ENCODE data around the gene NLRP12.

NLRP12 gene

GRCh38 chr19:53812335-53812734 lies 11.8 kb downstream of the NLRP12 start:
- Histone ChIP-seq H3K27ac (ENCODE audit: low read depth, low read length) (no peak overlapping the region), H3K9me3 (ENCODE audit: control insufficient read depth in 5 of 5, low read length in 5 of 5) (no peaks in the 10 kb centered on the region), H3K4me3 (ENCODE audit: low read depth in 1 of 5, low read length in 5 of 5) (no peak overlapping the region), H3K9ac (ENCODE audit: low read length in 5 of 5) (no peak overlapping the region), H3K36me3 (ENCODE audit: control insufficient read depth in 5 of 5, insufficient read depth in 5 of 5, low read length in 5 of 5) (no peaks in the 10 kb centered on the region), H3K27me3 (ENCODE audit: control insufficient read depth in 5 of 5, insufficient read depth in 4 of 5, low read length in 5 of 5) (peaks cover 0 to 6% (median 0%) of the 10 kb centered on the region in 5 donors), H3K4me1 (ENCODE audit: control insufficient read depth in 5 of 5, insufficient read depth in 5 of 5, low read length in 5 of 5) (peaks cover 0 to 9% (median 0%) of the 10 kb centered on the region in 5 donors)

GRCh38 chr19:53810891-53811290 lies 13.2 kb downstream of the NLRP12 start:
- H3K4me1 ChIP-seq (ENCODE audit: control insufficient read depth in 5 of 5, insufficient read depth in 5 of 5, low read length in 5 of 5) = peaks cover 0 to 9% (median 0%) of the 10 kb centered on the region in 5 donors

DNA sequence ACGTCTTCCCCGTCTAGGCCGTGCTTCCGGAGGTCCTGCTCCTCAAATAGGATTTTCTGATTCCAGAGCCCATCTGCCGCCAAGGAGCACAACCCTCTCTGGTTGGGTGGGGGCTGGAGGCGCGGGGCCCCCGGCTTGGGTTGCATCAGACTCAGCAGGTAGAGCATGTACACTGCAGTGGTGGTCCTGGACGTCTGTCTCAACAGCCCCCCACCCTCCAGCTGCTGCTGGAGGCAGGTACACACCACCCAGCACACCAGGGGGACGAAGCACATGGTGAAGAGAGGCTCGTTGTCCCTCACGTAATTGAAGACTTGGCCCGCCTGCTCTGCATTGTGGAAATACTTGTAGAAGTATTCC lies 13.9 kb downstream of the NLRP12 start:
- H3K4me1 ChIP-seq (ENCODE audit: control insufficient read depth in 5 of 5, insufficient read depth in 5 of 5, low read length in 5 of 5) = peaks cover 0 to 9% (median 0%) of the 10 kb centered on the region in 5 donors
- no peaks in the 10 kb centered on the region for H3K36me3 ChIP-seq (ENCODE audit: control insufficient read depth in 5 of 5, insufficient read depth in 5 of 5, low read length in 5 of 5)
- H3K9me3 ChIP-seq (ENCODE audit: control insufficient read depth in 5 of 5, low read length in 5 of 5) = no peaks in the 10 kb centered on the region
- H3K4me3 ChIP-seq (ENCODE audit: low read depth in 1 of 5, low read length in 5 of 5) = peak overlapping the region in 1 of 5 donors; percentile 24
- H3K9ac ChIP-seq (ENCODE audit: low read length in 5 of 5) = no peak overlapping the region
- peaks cover 0 to 6% (median 0%) of the 10 kb centered on the region in 5 donors for H3K27me3 ChIP-seq (ENCODE audit: control insufficient read depth in 5 of 5, insufficient read depth in 4 of 5, low read length in 5 of 5)
- H3K27ac ChIP-seq (ENCODE audit: low read depth, low read length) = no peak overlapping the region

More at GRCh38 chr19:53810891-53811290, 13.2 kb downstream of the NLRP12 start:
- Histone ChIP-seq H3K27me3 (ENCODE audit: control insufficient read depth in 5 of 5, insufficient read depth in 4 of 5, low read length in 5 of 5) (peaks cover 0 to 6% (median 0%) of the 10 kb centered on the region in 5 donors), H3K36me3 (ENCODE audit: control insufficient read depth in 5 of 5, insufficient read depth in 5 of 5, low read length in 5 of 5) (no peaks in the 10 kb centered on the region), H3K4me3 (ENCODE audit: low read depth in 1 of 5, low read length in 5 of 5) (no peak overlapping the region), H3K9ac (ENCODE audit: low read length in 5 of 5) (no peak overlapping the region), H3K9me3 (ENCODE audit: control insufficient read depth in 5 of 5, low read length in 5 of 5) (no peaks in the 10 kb centered on the region), H3K27ac (ENCODE audit: low read depth, low read length) (no peak overlapping the region)

GRCh38 chr19:53809518-53810186 lies 14.5 kb downstream of the NLRP12 start:
- Histone ChIP-seq H3K4me1 (ENCODE audit: control insufficient read depth in 5 of 5, insufficient read depth in 5 of 5, low read length in 5 of 5) (peaks cover 0 to 9% (median 0%) of the 10 kb centered on the region in 5 donors), H3K9ac (ENCODE audit: low read length in 5 of 5) (no peak overlapping the region), H3K27ac (ENCODE audit: low read depth, low read length) (no peak overlapping the region), H3K36me3 (ENCODE audit: control insufficient read depth in 5 of 5, insufficient read depth in 5 of 5, low read length in 5 of 5) (no peaks in the 10 kb centered on the region), H3K4me3 (ENCODE audit: low read depth in 1 of 5, low read length in 5 of 5) (peak overlapping the region in 2 of 5 donors; percentile 24 to 51), H3K9me3 (ENCODE audit: control insufficient read depth in 5 of 5, low read length in 5 of 5) (no peaks in the 10 kb centered on the region), H3K27me3 (ENCODE audit: control insufficient read depth in 5 of 5, insufficient read depth in 4 of 5, low read length in 5 of 5) (peaks cover 0 to 6% (median 0%) of the 10 kb centered on the region in 5 donors)

DNA sequence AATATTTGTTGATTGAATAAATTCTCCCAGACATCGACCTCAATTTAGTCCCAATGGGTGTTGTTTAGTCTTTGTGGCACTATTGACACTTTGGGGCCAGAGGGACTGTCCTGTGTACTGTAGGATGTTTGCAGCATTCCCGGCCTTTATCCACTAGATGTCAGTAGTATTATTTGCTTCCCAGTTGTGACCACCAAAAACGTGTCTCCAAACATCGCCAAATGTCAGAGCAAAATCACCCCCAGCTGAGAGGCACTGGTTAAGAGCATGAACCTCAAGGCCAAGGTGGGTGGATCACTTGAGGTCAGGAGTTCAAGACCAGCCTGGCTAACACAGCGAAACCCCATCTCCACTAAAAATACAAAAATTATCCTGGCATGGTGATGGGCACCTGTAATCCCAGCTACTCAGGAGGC lies 15.4 kb downstream of the NLRP12 start:
- Histone ChIP-seq H3K27ac (ENCODE audit: low read depth, low read length) (no peak overlapping the region), H3K9ac (ENCODE audit: low read length in 5 of 5) (no peak overlapping the region), H3K36me3 (ENCODE audit: control insufficient read depth in 5 of 5, insufficient read depth in 5 of 5, low read length in 5 of 5) (no peaks in the 10 kb centered on the region), H3K27me3 (ENCODE audit: control insufficient read depth in 5 of 5, insufficient read depth in 4 of 5, low read length in 5 of 5) (peaks cover 0 to 6% (median 0%) of the 10 kb centered on the region in 5 donors), H3K4me3 (ENCODE audit: low read depth in 1 of 5, low read length in 5 of 5) (no peak overlapping the region), H3K9me3 (ENCODE audit: control insufficient read depth in 5 of 5, low read length in 5 of 5) (no peaks in the 10 kb centered on the region), H3K4me1 (ENCODE audit: control insufficient read depth in 5 of 5, insufficient read depth in 5 of 5, low read length in 5 of 5) (peaks cover 0 to 9% (median 0%) of the 10 kb centered on the region in 5 donors)

GRCh38 chr19:53801257-53801656 lies 22.9 kb downstream of the NLRP12 start:
- no peaks in the 10 kb centered on the region for H3K9me3 ChIP-seq (ENCODE audit: control insufficient read depth in 5 of 5, low read length in 5 of 5)
- H3K27me3 ChIP-seq (ENCODE audit: control insufficient read depth in 5 of 5, insufficient read depth in 4 of 5, low read length in 5 of 5) = no peaks in the 10 kb centered on the region
- no peak overlapping the region for H3K9ac ChIP-seq (ENCODE audit: low read length in 5 of 5)
- H3K4me1 ChIP-seq (ENCODE audit: control insufficient read depth in 5 of 5, insufficient read depth in 5 of 5, low read length in 5 of 5) = no peaks in the 10 kb centered on the region
- H3K4me3 ChIP-seq (ENCODE audit: low read depth in 1 of 5, low read length in 5 of 5) = no peak overlapping the region
- no peak overlapping the region for H3K27ac ChIP-seq (ENCODE audit: low read depth, low read length)
- H3K36me3 ChIP-seq (ENCODE audit: control insufficient read depth in 5 of 5, insufficient read depth in 5 of 5, low read length in 5 of 5) = peaks cover 0 to 3% (median 0%) of the 10 kb centered on the region in 5 donors

- H3K27ac ChIP-seq (ENCODE audit: low read depth, low read length) = no peak overlapping the region
- H3K4me1 ChIP-seq (ENCODE audit: control insufficient read depth in 5 of 5, insufficient read depth in 5 of 5, low read length in 5 of 5) = no peaks in the 10 kb centered on the region
- no peaks in the 10 kb centered on the region for H3K36me3 ChIP-seq (ENCODE audit: control insufficient read depth in 5 of 5, insufficient read depth in 5 of 5, low read length in 5 of 5)
- H3K27me3 ChIP-seq (ENCODE audit: control insufficient read depth in 5 of 5, insufficient read depth in 4 of 5, low read length in 5 of 5) = no peaks in the 10 kb centered on the region
- no peak overlapping the region for H3K4me3 ChIP-seq (ENCODE audit: low read depth in 1 of 5, low read length in 5 of 5)
- no peaks in the 10 kb centered on the region for H3K9me3 ChIP-seq (ENCODE audit: control insufficient read depth in 5 of 5, low read length in 5 of 5)
- H3K9ac ChIP-seq (ENCODE audit: low read length in 5 of 5) = no peak overlapping the region
These were observed 29.1 kb downstream of the NLRP12 start for GRCh38 chr19:53795019-53795418.

GRCh38 chr19:53792721-53793433 lies 31.2 kb downstream of the NLRP12 start:
- Histone ChIP-seq H3K4me1 (ENCODE audit: control insufficient read depth in 5 of 5, insufficient read depth in 5 of 5, low read length in 5 of 5) (no peaks in the 10 kb centered on the region), H3K9me3 (ENCODE audit: control insufficient read depth in 5 of 5, low read length in 5 of 5) (no peaks in the 10 kb centered on the region), H3K27ac (ENCODE audit: low read depth, low read length) (no peak overlapping the region), H3K27me3 (ENCODE audit: control insufficient read depth in 5 of 5, insufficient read depth in 4 of 5, low read length in 5 of 5) (peaks cover 0 to under 1% (median 0%) of the 10 kb centered on the region in 5 donors), H3K9ac (ENCODE audit: low read length in 5 of 5) (no peak overlapping the region), H3K36me3 (ENCODE audit: control insufficient read depth in 5 of 5, insufficient read depth in 5 of 5, low read length in 5 of 5) (no peaks in the 10 kb centered on the region), H3K4me3 (ENCODE audit: low read depth in 1 of 5, low read length in 5 of 5) (no peak overlapping the region)

DNA sequence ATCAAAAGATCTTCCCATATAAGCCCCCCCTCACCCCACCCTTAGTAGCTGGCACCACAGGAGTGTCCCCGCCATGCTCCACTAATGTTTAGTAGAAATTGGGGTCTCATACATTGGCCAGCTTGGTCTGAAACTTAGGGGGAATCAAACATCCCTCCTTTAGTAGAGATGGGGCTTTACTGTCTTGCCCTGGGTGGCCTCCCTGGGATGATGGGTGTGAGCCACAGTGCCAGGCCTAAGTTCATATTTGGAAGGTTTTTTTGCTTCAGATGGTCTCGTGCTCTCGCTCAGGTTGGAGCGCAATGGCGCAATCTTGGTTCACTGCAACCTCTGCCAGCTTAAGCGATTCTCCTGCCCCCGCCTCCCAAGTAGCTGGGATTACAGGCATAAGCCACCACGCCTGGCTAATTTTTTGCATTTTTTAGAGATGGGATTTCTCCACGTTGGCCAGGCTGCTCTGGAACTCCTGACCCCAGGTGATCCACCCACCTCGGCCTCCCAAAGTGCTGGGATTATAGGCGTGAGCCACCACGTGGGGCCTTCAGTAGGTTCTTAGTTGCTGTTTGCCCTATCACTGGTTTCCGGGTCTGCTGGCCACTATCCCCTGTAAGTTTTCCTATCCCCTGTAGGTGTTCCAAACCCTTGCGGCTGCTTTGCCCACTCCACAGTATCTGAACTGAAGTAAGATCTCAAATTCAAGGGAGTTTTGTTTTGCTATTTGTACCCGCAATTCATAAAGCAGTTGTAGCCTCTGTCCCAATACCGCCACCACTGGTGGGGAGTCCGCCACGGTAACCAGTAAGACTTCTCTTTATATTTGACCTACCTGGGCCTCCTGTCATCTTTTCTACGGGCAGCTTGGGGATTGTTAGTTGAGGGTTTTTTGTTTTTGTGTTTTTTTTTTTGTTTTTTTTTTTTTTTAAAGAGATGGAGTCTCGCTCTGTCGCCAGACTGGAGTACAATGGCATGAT lies 34.1 kb downstream of the NLRP12 start:
- Histone ChIP-seq H3K4me1 (ENCODE audit: control insufficient read depth in 5 of 5, insufficient read depth in 5 of 5, low read length in 5 of 5) (peaks cover 0 to 7% (median 0%) of the 10 kb centered on the region in 5 donors), H3K9ac (ENCODE audit: low read length in 5 of 5) (no peak overlapping the region), H3K36me3 (ENCODE audit: control insufficient read depth in 5 of 5, insufficient read depth in 5 of 5, low read length in 5 of 5) (no peaks in the 10 kb centered on the region)

More for the DNA sequence above, 34.1 kb downstream of the NLRP12 start:
- H3K9me3 ChIP-seq (ENCODE audit: control insufficient read depth in 5 of 5, low read length in 5 of 5) = no peaks in the 10 kb centered on the region
- no peak overlapping the region for H3K27ac ChIP-seq (ENCODE audit: low read depth, low read length)
- H3K4me3 ChIP-seq (ENCODE audit: low read depth in 1 of 5, low read length in 5 of 5) = no peak overlapping the region
- peaks cover 0 to 8% (median 0%) of the 10 kb centered on the region in 5 donors for H3K27me3 ChIP-seq (ENCODE audit: control insufficient read depth in 5 of 5, insufficient read depth in 4 of 5, low read length in 5 of 5)
